Hematopoietic multipotent progenitor cell treated with erythropoietin and hydrocortisone succinate and interleukin-3 and kit ligand, for 15 days (in vitro differentiated cells): ENCODE data around the gene HDAC5.
"Not testable (repeated sequence)": the region's sequence is repeated elsewhere in the genome, so short reads cannot be mapped to it uniquely, and the experiment has no call there.

Experiments used
- DNase-seq: peaks from one replicate; pipeline ENCODE4 v3.0.0-alpha.2; 2015; ENCODE audit warnings: low spot score

The HDAC5 gene

GRCh38 chr17:44066204-44066930 is 57.1 kb downstream of the HDAC5 start, which contains the start of gene LSM12:
TSS of gene LSM12 (minus strand) at chr17:44066671. CDS start at chr17:44066587, 84 bp downstream.
- peak; percentile 92 for DNase-seq

GRCh38 chr17:44065668-44066203 is 57.7 kb downstream of the HDAC5 start:
- peak; percentile 20 for DNase-seq

- no peak for DNase-seq
Measured at GRCh38 chr17:44063704-44064639, 59.5 kb downstream of the HDAC5 start.

GRCh38 chr17:44062871-44063270 is 60.6 kb downstream of the HDAC5 start:
- no peak for DNase-seq

GRCh38 chr17:44061446-44061845 is 62.0 kb downstream of the HDAC5 start:
- DNase-seq, result no peak

GRCh38 chr17:44059101-44059892 is 64.1 kb downstream of the HDAC5 start:
- no peak for DNase-seq

- no peak for DNase-seq
Measured at GRCh38 chr17:44053125-44053872, 70.1 kb downstream of the HDAC5 start.

GRCh38 chr17:44049294-44050060 is 74.0 kb downstream of the HDAC5 start:
- DNase-seq, result no peak

- not testable (repeated sequence) for DNase-seq
Measured at GRCh38 chr17:44046893-44047292, 76.5 kb downstream of the HDAC5 start.

GRCh38 chr17:44045486-44045885 is 78.0 kb downstream of the HDAC5 start:
- DNase-seq, result no peak

GRCh38 chr17:44044071-44044470 is 79.4 kb downstream of the HDAC5 start:
- DNase-seq, result no peak

- DNase-seq, result no peak
Measured at GRCh38 chr17:44043272-44043696, 80.2 kb downstream of the HDAC5 start.

GRCh38 chr17:44039829-44040635 is 83.4 kb downstream of the HDAC5 start:
- DNase-seq, result no peak

GRCh38 chr17:44038604-44039011 is 84.8 kb downstream of the HDAC5 start:
- no peak for DNase-seq

GRCh38 chr17:44037471-44037870 is 86.0 kb downstream of the HDAC5 start:
- DNase-seq, result no peak

GRCh38 chr17:44034688-44035087 is 88.8 kb downstream of the HDAC5 start:
- not testable (repeated sequence) for DNase-seq

GRCh38 chr17:44033861-44034408 is 89.5 kb downstream of the HDAC5 start:
- DNase-seq, result no peak

GRCh38 chr17:44030482-44030881 is 93.0 kb downstream of the HDAC5 start:
- DNase-seq, result no peak

- no peak for DNase-seq
Measured at GRCh38 chr17:44029736-44030135, 93.7 kb downstream of the HDAC5 start.
